HG03575 (cell line): ENCODE measurements around the gene PTF1A.

Experiments used
- ATAC-seq: cut with Tn5 transposase; IDR thresholded peaks from one replicate; pipeline ENCODE4 v1.9.1; 2021; ENCODE audit not compliant: unreplicated experiment, insufficient number of reproducible peaks, low FRiP score; ENCODE audit errors: extremely low read depth

The PTF1A gene

GRCh38 chr10:23191764-23192711 lies at the start of gene PTF1A:
Gene PTF1A (plus strand): TSS chr10:23192312. CDS start chr10:23192531, 219 bp downstream.
- no peak for ATAC-seq

- ATAC-seq = no peak
Measured at GRCh38 chr10:23146258-23146657, 45.9 kb upstream of the PTF1A start.

- no peak for ATAC-seq
Measured at GRCh38 chr10:23147035-23147434, 45.1 kb upstream of the PTF1A start.

GRCh38 chr10:23148214-23148613 lies 43.9 kb upstream of the PTF1A start:
- no peak for ATAC-seq

GRCh38 chr10:23150091-23150490 lies 42.0 kb upstream of the PTF1A start:
- ATAC-seq = no peak

GRCh38 chr10:23150610-23151009 lies 41.5 kb upstream of the PTF1A start:
- ATAC-seq = no peak

GRCh38 chr10:23151071-23151470 lies 41.0 kb upstream of the PTF1A start:
- no peak for ATAC-seq

- no peak for ATAC-seq
Measured at GRCh38 chr10:23155169-23155568, 36.9 kb upstream of the PTF1A start.

GRCh38 chr10:23156447-23157150 lies 35.5 kb upstream of the PTF1A start:
- ATAC-seq = no peak

GRCh38 chr10:23157239-23157681 lies 34.9 kb upstream of the PTF1A start:
- no peak for ATAC-seq

- ATAC-seq = no peak
Measured at GRCh38 chr10:23157691-23158369, 34.3 kb upstream of the PTF1A start.

GRCh38 chr10:23158370-23158769 lies 33.7 kb upstream of the PTF1A start:
- no peak for ATAC-seq

GRCh38 chr10:23171232-23171876 lies 20.8 kb upstream of the PTF1A start:
- ATAC-seq = no peak

GRCh38 chr10:23172429-23173213 lies 19.5 kb upstream of the PTF1A start:
- no peak for ATAC-seq

GRCh38 chr10:23173214-23174073 lies 18.7 kb upstream of the PTF1A start:
- no peak for ATAC-seq

GRCh38 chr10:23174074-23174976 lies 17.8 kb upstream of the PTF1A start:
- ATAC-seq = no peak
